ENCODE measurements around the gene TTLL1.
"Not testable (repeated sequence)": the region's sequence is repeated elsewhere in the genome, so short reads cannot be mapped to it uniquely, and the experiment has no call there.

The TTLL1 gene

GRCh38 chr22:43009444-43009843 is 79.7 kb downstream of the TTLL1 start:
- DNase-seq, result no peak

DNA sequence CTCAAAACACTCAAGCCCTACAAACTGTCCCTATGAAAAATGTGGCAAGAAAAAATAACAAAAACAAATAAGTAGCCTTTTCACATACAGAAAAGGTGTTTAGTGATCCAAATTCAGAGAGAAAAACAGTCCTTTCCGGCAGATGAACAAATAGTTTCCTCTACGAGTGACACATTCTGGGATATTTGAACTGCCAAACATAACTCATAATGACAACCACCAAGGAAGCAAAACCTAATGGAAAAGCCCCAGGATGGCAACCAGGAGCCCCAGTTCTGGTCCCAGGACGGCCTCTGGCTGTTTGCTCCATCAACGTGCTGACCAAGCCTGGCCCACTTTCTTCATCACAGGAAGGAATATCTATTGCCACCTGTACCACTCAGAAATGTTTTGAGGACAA is 80.3 kb downstream of the TTLL1 start:
- no peak for DNase-seq

DNA sequence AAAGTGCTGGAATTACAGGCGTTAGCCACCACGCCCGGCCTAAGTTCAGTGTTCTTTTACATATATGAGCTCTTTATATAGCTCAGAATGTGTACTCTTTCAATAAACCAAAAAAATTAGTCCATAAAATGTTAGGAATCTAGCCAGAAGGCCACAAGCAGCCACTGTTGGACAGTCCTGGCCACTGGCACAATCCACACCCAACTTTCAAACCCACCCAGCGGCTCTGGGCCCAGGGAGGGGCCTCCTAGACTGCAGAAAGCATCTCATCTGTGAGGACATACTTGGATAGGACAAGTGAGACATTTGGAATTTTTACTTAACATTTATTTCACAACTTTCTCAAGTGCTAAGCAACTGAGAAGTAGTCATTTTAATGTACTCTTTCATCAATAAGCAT is 80.7 kb downstream of the TTLL1 start:
- DNase-seq, result no peak

DNA sequence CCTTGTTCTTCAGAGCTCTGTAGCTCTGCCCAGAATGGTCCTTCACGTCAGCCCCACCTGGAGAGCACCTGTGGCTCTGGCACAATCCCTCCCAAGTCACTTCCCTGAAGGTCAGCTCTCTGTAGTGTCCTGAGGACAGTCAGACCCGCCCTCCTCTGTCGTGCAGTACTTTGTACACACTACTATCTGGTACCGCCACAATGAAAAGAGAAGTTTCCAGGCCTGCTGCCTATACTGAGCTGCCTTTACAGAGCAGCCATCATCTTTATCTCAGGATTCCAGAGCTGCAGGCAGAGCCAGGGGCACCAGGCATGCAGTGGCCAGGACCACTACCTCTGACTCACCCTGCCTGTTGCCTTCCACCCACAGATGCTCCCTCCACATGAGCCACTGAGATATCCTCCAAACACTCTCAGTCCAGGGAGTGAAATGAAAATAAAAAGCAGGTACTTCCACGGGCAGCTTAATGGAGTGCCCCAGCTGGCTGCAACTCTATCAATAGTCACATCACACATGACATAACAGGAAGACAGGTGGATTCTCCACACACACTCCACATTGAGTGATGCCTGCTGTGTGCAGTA is 81.6 kb downstream of the TTLL1 start:
- no peak for DNase-seq

DNA sequence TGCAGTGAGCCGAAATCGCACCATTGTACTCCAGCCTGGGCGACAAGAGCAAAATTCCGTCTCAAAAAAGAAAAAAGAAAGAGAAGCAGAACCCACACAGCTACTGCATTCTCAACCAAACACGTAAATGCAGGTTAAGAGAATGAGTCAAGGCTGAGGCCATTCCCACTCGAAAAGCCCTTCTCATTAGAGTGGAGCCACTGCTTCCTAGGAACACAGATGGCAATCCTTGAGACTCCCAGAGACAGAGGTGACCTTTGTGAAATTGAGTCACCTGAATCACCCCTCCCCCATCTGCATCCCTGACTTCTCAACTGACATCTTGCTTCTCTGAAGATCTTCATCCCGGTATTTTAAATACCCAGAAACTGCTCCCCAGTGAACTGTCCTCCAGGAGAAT is 82.4 kb downstream of the TTLL1 start:
- no peak for DNase-seq

DNA sequence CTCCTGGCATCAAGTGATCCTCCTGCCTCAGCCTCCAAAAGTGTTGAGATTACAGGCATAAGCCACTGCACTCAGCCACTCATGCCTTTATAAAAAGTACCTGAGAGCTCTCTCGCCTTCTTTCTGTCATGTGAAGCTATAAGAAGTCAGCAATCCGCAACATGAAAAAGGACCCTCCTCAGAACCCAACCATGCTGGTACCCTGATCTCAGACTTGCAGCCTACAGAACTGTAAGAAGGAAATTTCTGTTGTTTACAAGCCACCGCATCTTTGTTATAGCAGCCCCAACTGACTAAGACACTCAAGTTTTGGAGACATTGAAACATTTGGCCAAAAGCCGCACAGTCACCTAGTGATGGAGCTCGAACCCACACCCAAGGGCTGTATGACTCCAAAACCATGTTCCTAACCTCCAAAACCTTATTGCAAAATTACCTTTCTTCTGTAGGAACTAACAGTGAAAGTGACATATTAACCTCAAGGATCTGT is 83.1 kb downstream of the TTLL1 start:
- no peak for DNase-seq

- DNase-seq, result no peak
Measured at GRCh38 chr22:43005106-43005505, 84.1 kb downstream of the TTLL1 start.

DNA sequence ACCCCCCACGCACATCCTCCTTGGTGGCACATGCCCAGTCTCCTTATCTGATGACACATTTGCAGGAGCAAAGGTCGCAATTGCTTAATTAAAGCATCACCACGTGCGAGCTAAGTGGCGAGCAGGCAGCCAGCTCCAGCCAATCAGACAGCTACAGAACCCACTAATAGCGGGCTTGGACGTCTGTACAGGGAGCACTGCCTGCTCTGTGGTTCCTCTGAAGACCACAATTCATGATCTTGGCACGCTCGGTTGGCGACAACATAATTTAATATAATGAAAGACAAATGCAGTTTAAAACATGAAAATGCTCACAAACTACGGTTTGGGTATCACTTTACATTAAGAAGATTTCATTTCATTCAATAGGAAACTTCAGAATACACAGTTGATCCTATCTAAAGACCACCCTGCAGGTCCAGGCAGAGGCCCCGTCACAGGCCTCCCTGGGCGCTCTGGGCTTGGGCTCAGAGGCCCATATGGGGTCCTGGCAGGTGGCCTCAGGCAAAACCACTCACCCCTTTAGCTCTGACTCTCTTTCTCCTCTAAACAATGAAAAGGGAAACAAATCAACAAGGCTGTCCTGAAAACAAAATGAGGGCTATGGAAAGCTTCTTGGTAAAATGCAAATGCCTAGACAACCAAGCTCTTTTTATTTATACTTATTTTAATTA is 84.7 kb downstream of the TTLL1 start:
- no peak for DNase-seq

DNA sequence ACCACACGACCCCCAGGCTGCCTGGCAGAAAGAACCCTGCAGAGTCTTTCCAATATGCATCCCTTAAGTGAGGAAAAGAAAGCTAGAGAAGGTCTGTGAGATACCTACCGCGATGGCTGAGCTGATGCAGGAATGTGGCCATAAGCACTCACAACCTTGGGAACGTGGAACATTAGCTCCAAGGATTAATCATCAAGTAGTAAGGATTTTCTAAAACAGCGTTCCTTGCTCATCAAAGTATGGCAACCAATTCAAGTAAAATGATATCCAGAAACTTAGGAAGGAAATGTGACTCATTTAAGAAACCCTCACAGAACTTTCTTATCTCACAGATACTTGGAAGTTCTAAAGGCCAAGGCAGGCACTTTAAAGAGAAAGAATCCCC is 87.0 kb downstream of the TTLL1 start:
- DNase-seq, result no peak

DNA sequence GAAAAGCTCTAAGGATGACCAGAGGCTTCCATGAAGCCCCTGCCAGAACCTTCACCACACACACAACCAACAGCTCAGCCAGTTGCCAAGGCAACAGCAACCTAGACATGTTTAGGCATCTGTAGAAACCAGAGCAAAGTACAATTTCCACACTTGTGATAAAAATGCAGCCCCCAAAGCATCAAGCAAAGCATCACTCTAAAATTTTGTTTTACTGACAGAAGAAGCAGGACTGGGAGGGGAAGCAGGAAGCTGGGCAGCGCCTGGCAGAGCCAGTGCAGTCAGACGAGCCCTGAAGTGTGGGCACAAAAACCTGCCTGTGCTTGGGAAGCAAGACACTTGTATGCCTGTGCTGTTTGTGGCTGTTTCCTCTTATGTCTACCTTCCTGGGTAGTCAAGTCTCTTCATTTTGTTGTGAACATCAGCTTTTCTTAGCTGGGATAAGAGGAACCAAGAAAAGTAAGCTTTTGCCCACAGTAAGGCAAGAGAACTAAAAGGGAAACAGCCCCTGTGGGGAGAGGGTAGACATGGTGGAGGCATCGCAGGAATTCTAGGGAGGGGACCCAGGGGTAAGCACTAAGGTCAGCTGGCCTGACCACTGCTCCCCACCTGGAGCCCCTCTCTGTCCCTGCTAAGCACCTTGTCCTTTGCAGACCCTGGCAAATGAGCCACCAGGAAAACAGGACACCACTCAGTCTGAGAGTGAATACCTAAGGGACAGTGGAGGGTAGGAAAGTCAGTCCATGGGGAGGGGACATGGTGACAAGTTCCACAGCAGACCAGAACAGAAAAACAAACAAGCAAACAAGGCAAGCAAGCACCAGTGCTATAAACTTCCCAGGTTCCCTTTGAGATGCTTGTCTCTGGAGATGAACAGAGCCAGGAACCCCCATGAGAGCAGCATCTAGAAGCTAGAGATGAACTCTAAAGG is 87.7 kb downstream of the TTLL1 start:
- no peak for DNase-seq

- no peak for DNase-seq
Measured at GRCh38 chr22:43000441-43001175, 88.6 kb downstream of the TTLL1 start.

DNA sequence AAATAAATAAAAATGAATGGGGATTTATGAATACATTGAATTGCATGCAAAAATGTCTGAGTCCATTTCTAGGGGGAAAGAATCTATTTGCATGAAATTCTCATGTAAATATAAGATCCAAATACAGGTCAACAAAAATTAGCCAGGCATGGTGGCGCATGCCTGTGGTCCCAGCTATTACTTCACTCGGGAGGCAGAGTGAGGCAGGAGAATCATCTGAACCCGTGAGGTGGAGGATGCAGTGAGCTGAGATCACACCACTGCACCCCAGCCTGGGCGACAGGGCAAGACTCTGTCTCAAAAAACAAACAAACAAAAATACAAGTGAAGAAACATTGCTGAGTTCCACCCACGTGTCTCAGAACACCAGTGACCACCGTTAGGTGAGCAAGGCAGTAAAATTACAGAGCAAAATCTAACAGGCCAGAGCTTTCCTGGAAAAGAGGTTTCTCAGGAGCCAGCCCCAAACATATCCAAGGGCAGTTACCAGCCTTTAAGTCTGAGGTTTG is 91.6 kb downstream of the TTLL1 start:
- DNase-seq, result no peak

DNA sequence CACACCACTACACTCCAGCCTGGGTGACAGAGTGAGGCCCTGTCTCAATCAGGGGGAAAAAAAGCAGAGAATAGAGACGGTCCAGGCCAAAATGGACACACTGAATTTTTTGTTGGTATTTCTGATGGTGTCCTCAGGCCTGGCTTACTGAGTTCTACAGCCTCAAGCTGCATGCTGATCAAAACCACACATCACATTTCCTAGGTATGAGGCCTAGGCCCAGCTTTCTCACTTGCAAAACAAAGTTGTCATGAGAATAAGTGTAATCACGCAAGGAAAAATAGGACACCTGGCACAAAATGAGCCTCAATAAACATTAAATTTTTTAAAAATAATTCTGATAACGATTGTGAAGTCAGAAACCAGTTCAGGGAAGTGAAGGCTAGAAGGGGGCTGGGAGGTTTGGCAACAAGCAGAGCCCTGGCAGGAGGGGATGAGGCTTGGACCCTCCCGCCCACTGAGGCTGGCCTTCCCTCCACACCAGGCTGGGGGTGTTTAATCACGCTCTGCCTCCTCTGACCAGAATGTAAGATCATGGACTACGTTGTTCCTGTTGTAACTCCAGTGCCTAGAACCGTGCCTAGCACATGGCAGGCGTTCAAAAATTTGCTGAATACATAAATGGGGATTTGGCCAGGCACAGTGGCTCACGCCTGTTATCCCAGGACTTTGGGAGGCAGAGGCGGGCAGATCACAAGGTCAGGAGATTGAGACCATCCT is 92.4 kb downstream of the TTLL1 start:
- no peak for DNase-seq

DNA sequence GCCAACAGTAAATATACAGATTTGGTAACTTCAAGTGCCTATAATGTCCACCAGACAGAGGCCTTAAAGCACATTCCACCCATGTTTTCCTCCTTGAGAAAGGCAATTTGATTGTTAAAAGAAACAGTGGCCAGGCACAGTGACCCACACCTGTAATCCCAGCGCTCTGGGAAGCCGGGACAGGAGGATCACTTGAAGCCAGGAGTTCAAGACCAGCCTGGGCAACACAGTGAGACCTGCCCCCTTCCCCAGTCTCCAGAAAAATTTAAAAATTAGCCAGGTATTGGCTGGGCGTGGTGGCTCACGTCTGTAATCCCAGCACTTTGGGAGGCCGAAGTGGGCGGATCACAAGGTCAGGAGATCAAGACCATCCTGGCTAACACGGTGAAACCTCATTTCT is 93.5 kb downstream of the TTLL1 start:
- not testable (repeated sequence) for DNase-seq

- DNase-seq, result no peak
Measured at GRCh38 chr22:42994917-42995562, 94.2 kb downstream of the TTLL1 start.

DNA sequence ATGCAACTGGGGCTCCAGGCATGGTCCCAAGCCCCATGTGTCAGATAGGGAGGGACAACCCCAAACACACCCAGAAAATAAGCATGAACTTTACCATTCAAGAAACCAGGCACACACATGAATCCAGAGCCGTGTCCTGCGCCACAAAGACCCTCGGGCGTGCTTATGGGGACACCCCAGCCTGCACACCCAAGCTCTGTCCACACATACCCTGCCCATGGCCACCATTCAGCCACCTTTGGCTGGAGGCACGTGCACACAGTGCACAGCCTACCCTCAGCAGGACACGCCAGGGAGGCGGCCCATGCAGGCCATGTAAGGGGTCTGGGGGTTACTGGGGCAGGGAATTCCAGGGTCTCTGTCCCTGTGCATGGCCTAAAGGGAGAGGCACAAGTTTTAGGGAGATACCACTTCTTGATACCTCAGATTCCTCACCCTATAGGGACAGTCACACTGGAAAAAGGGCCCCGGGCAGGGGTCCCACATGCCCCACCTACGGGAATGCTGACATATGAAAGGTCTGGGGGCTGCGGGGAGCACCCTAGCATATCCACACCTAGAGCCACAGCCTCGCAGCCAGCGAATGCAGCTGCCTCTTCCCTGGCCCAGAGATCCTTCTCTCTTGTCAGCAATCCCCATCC is 94.8 kb downstream of the TTLL1 start:
- DNase-seq, result no peak

DNA sequence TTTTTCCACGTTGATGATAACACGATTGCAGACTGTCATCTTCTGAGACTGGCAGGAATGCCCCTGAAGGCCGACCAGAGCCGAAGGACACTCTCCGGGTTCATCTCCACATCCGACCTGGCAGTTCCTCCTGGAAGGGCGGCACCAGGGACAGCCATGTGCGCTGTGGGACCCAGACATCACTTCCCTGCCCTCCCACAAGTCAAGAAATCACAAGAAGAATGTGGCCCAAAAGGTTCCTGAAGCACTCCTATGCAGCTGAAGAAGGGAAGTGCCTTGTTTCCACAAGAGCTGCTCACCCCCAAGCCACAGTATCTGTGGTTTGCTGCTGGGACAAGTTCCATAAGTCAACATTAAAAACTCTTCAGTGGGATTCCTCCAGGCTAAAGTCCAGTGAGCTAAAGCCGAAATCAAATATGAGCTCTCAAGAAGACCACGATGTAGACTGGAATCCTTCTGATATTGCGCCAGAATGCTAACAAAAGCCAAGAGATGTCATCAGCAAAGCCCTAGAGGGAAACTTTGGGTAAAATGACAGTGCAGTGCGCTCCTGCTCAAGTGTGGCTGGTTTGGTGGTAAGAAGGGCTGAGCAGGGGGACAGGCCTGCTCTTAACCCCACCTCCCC is 95.4 kb downstream of the TTLL1 start:
- no peak for DNase-seq

- DNase-seq, result no peak
Measured at GRCh38 chr22:42992886-42993479, 96.2 kb downstream of the TTLL1 start.

DNA sequence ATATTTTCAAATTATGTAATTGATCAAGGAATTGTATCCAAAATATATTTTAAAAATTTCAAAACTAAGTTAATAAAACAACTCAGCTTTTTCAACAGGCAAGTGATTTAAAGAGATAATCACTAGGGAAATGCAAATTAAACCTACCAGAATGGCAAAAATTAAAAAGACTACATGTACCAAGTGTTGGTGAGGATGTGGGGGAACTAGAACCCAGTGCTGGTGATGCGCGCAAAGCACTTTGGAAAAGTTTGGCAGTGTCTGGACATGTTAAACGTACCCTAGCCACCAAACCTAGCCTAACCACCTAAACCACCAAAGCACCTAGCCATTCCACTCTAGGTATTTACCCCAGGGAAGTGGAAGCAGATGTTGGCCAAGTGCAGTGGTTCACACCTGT is 97.1 kb downstream of the TTLL1 start:
- DNase-seq, result no peak

GRCh38 chr22:42991010-42991651 is 98.1 kb downstream of the TTLL1 start:
- DNase-seq, result no peak

Data from 8988T (cell line).